Mucosa of descending colon (tissue), 3 donors: Measurements from ENCODE around the gene EPGN. TPM values are rescaled to one million over a fixed set of nuclear protein-coding genes. Genes with fewer than 3 reads are reported as not detected.

ENCODE experiments used
- ATAC-seq: fragments of 200-7000 bp; cut with Tn5 transposase; one replicate; pipeline ENCODE4 v1.9.1; 2020; ENCODE audit warnings: mild to moderate bottlenecking, moderate library complexity
- DNase-seq, 3 donors: peaks; one replicate each; pipeline ENCODE4 v3.0.0-alpha.2; 2020
- H3K36me3 ChIP-seq: fragments of 200-600 bp; one replicate; pipeline ENCODE4 v1.8.0; 2021; ENCODE audit warnings: low read depth, mild to moderate bottlenecking
- H3K4me1 ChIP-seq: fragments of 200-600 bp; one replicate; pipeline ENCODE4 v1.8.0; 2021; ENCODE audit warnings: low read depth, mild to moderate bottlenecking
- H3K4me3 ChIP-seq: fragments of 200-600 bp; one replicate; pipeline ENCODE4 v1.8.0; 2021; ENCODE audit warnings: mild to moderate bottlenecking
- H3K9me3 ChIP-seq: fragments of 200-600 bp; one replicate; pipeline ENCODE4 v1.8.0; 2021; ENCODE audit warnings: mild to moderate bottlenecking
- CTCF ChIP-seq: fragments of 200-600 bp; IDR thresholded peaks from one replicate; pipeline ENCODE4 v1.8.0; 2022; ENCODE audit warnings: antibody characterized with exemption, mild to moderate bottlenecking
- intact Hi-C, 2 donors: fragments of 100-400 bp; cut with DNase I in 1 of 2; cut with micrococcal nuclease in 1 of 2; formaldehyde crosslinking; loops; one replicate each; pipeline versions ENCODE4 v1.11.0 to v1.11.1; 2022; cut with DNase I, micrococcal nuclease
- total RNA-seq, 3 donors: library from RNA; stranded (reverse); fragmentation: NEBNext Ultra II Directional in 2 of 3; extraction: Animal tissue kit (Norgen Biotek cat#: 25700) in 2 of 3; gene quantifications; one replicate each; pipeline versions ENCODE4 v1.2.1 to v1.2.4, GENCODE V29; 2021 to 2023
- donor health status: DM: no; HTN: no; CAD: no; lungs with moderate emphysema.
- donor health status: DM: no; HTN: no; CAD: no.
- donor health status: DM: no; HTN: yes; CAD: no.

The EPGN gene
- total RNA-seq, 3 donors from 2014 or later: not detected

- intact Hi-C loops: no loop called here
- ATAC-seq (no peak), DNase-seq (no peak)
- TF ChIP-seq CTCF: no peak
- Histone ChIP-seq H3K9me3 (no peaks in the 10 kb centered on the region), H3K4me1 (no peaks in the 10 kb centered on the region), H3K36me3 (no peaks in the 10 kb centered on the region), H3K4me3 (no peak overlapping the region)
These were observed 24.2 kb upstream of the EPGN start for GRCh38 chr4:74284053-74284452.

GRCh38 chr4:74287164-74287563 is 21.1 kb upstream of the EPGN start:
- no peaks in the 10 kb centered on the region for H3K4me1 ChIP-seq
- no peak for TF ChIP-seq CTCF
- no peak for DNase-seq
- intact Hi-C loops: no loop called here
- ATAC-seq: no peak
- H3K36me3 ChIP-seq: no peaks in the 10 kb centered on the region
- no peak overlapping the region for H3K4me3 ChIP-seq
- H3K9me3 ChIP-seq: no peaks in the 10 kb centered on the region

GRCh38 chr4:74287791-74288190 is 20.5 kb upstream of the EPGN start:
- Histone ChIP-seq H3K4me3 (no peak overlapping the region), H3K9me3 (no peaks in the 10 kb centered on the region), H3K4me1 (no peaks in the 10 kb centered on the region), H3K36me3 (no peaks in the 10 kb centered on the region)
- no peak for DNase-seq
- no peak for ATAC-seq
- no peak for TF ChIP-seq CTCF
- intact Hi-C loops: no loop called here

- no peaks in the 10 kb centered on the region for H3K4me1 ChIP-seq
- intact Hi-C loops: no loop called here
- TF ChIP-seq CTCF: no peak
- H3K9me3 ChIP-seq: no peaks in the 10 kb centered on the region
- ATAC-seq: no peak
- DNase-seq: no peak
- no peak overlapping the region for H3K4me3 ChIP-seq
- no peaks in the 10 kb centered on the region for H3K36me3 ChIP-seq
These were observed 16.8 kb upstream of the EPGN start for GRCh38 chr4:74291471-74291870.

GRCh38 chr4:74292111-74292870 is 16.0 kb upstream of the EPGN start:
- Histone ChIP-seq H3K36me3 (no peaks in the 10 kb centered on the region), H3K4me3 (no peak overlapping the region), H3K9me3 (no peaks in the 10 kb centered on the region), H3K4me1 (no peaks in the 10 kb centered on the region)
- ATAC-seq: no peak
- DNase-seq: no peak
- no peak for TF ChIP-seq CTCF
- intact Hi-C loops: no loop called here

- no peak for TF ChIP-seq CTCF
- Histone ChIP-seq H3K36me3 (no peaks in the 10 kb centered on the region), H3K9me3 (no peaks in the 10 kb centered on the region), H3K4me1 (no peaks in the 10 kb centered on the region), H3K4me3 (no peak overlapping the region)
- DNase-seq (no peak), ATAC-seq (no peak)
- intact Hi-C loops: no loop called here
These were observed 14.7 kb upstream of the EPGN start for GRCh38 chr4:74293558-74293957.
